H1 (cell line): ENCODE measurements around the gene BABAM1. TPM values are rescaled to one million over a fixed set of nuclear protein-coding genes. Genes with fewer than 3 reads are reported as not detected.

Experiments used
- CTCF ChIP-seq, 3 experiments: IDR thresholded peaks; 1 replicate in 2 of 3; 2 replicates in 1 of 3; pipeline versions ENCODE4 v1.5.1 to v1.6.1; 2011; ENCODE audit warnings: low read length in 3 of 3, mild to moderate bottlenecking in 3 of 3, inconsistent platforms in 2 of 3, low read depth in 1 of 3, moderate library complexity in 1 of 3; ENCODE audit not compliant: insufficient read depth in 1 of 3; ENCODE audit errors: control extremely low read depth in 1 of 3
- EGR1 ChIP-seq: IDR thresholded peaks from 2 replicates; pipeline ENCODE4 v1.6.1; 2011; ENCODE audit warnings: low read depth, low read length, borderline replicate concordance
- HDAC6 ChIP-seq: IDR thresholded peaks from one replicate; pipeline ENCODE4 v1.7.1; 2012; ENCODE audit warnings: low read depth, mild to moderate bottlenecking, inconsistent platforms, low read length, moderate library complexity
- polyA plus RNA-seq, 7 experiments: library from polyadenylated mRNA; depleted of rRNA in 3 of 7; stranded (reverse) in 5 of 7; unstranded in 2 of 7; fragments of >200 nt in 5 of 7; fragments of 200-250 nt in 2 of 7; gene quantifications; 1 replicate in 5 of 7; 2 replicates in 1 of 7; 4 replicates in 1 of 7; pipeline versions ENCODE4 v1.2.1 to v1.2.3, GENCODE V29; 2011 to 2013; ENCODE audit warnings: missing spikeins in 2 of 7, mixed read lengths in 2 of 7
- total RNA-seq: library from RNA; stranded (reverse); fragmentation: NEBNext Ultra II Directional; extraction: Animal tissue kit (Norgen Biotek cat#: 25700); gene quantifications from 2 replicates; pipeline ENCODE4 v1.2.1, GENCODE V29; 2021

BABAM1 gene
- total and polyA plus RNA-seq, 2 of the 8 experiments (the other 6 are each of a cell fraction or from before 2014, with no cell fraction given), result 127 to 133 TPM

- no peak for TF ChIP-seq CTCF (IDR thresholded peaks at IDR 0.05; ENCODE audit: control extremely low read depth in 1 of 3, insufficient read depth in 1 of 3, low read depth in 1 of 3, low read length in 3 of 3)
- no peak for TF ChIP-seq HDAC6
- no peak for TF ChIP-seq EGR1
Observed at GRCh38 chr19:17248011-17248776, 19.0 kb upstream of the BABAM1 start (continued).
